Dendritic cell treated with granulocyte-macrophage colony-stimulating factor and Interleukin-4, amounts not matched to agents 40 ng/mL and 50 ng/mL, for 4 days (primary cell): Measurements from ENCODE around the gene DTNB.
"Not testable (repeated sequence)": the region's sequence is repeated elsewhere in the genome, so short reads cannot be mapped to it uniquely, and the experiment has no call there.

Experiments used
- H3K27ac Mint-ChIP-seq: one replicate; pipeline ENCODE4 v1.8.0; 2022; ENCODE audit warnings: mild to moderate bottlenecking, mixed read lengths
- H3K27me3 Mint-ChIP-seq: one replicate; pipeline ENCODE4 v1.8.0; 2022; ENCODE audit warnings: mild to moderate bottlenecking, mixed read lengths
- H3K36me3 Mint-ChIP-seq: one replicate; pipeline ENCODE4 v1.8.0; 2022; ENCODE audit warnings: low read depth, mixed read lengths
- H3K4me1 Mint-ChIP-seq: one replicate; pipeline ENCODE4 v1.8.0; 2022; ENCODE audit warnings: low read depth, mixed read lengths
- H3K4me3 Mint-ChIP-seq: one replicate; pipeline ENCODE4 v1.8.0; 2022; ENCODE audit warnings: mild to moderate bottlenecking, moderate library complexity, mixed read lengths
- H3K9me3 Mint-ChIP-seq: one replicate; pipeline ENCODE4 v1.8.0; 2022; ENCODE audit warnings: mixed read lengths
- intact Hi-C: fragments of 100-400 bp; cut with micrococcal nuclease; formaldehyde crosslinking; loops from one replicate; pipeline ENCODE4 v1.15.0; 2022

DTNB gene

DNA sequence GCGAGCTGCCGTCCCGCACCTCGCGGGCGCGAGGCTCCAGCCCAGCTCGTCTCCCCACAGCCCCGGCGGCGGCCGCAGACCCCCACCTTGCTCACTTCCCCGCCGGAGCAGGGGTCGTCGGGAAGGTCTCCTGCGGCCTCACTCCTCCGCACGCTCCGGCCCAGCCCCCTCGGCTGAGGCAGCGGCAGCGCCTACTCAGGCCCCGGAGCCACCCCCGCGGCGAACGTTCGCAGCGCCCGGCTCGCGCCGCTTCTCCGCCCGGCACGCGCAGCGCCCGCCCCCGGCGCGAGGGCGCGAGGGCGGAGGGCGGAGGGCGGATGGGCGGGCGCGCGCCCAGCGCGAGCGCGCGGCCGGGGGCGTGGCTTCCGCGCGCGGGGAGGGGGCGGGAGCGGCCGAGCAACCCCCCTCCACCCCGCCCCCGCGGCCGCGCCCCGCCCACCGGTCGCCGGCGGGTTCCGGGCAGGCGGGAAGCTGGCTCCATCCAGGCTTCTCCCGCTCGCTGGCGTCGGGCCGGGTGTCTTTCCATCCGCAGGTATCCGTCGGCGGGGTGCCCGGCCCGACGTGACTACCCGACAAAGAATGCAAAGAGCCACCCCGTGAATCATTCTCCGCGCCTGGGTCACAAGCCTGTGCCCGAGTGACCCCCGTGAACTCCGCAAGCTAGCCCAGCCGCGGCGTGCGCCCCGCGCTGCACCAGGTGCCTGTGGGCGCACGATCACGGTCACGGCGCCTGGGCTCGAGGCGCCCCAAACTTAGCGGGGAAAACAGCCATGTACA lies at the start of gene DTNB:
TSS of gene DTNB (minus strand) at position 278 of the 777 bp plus-strand sequence. CDS start 20,917 bp downstream, outside the sequence.
- Mint-ChIP-seq H3K27ac (peak within 1 kb of the TSS; percentile 83), H3K36me3 (peaks cover 10% of the 10 kb centered on the region), H3K4me3 (peak within 1 kb of the TSS; percentile 82), H3K9me3 (no peaks in the 10 kb centered on the region), H3K27me3 (peaks cover 33% of the 10 kb centered on the region), H3K4me1 (peaks cover 38% of the 10 kb centered on the region)
- intact Hi-C loops: no loop called here

DNA sequence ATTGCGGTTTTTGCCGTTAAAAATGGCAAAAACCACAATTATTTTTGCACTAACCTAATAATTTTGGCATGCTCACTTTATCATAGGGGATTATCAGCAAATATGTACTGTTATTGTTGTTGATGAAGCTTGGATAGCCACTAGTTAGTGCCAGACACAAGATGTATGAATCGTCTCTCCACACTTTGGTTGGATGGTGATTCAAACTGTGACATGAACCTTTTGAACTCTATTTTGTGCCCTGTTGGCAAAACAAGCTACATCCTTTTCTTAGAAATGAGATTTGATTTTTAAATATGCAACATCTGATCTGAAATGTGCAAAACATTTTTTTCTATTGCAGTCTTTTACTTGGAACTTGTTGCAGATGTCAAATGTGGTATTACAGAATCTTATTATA lies 48.8 kb upstream of the DTNB start:
- H3K36me3 Mint-ChIP-seq: no peaks in the 10 kb centered on the region
- no peaks in the 10 kb centered on the region for H3K9me3 Mint-ChIP-seq
- no peaks in the 10 kb centered on the region for H3K4me1 Mint-ChIP-seq
- intact Hi-C loops: no loop called here
- H3K4me3 Mint-ChIP-seq: no peak overlapping the region
- H3K27me3 Mint-ChIP-seq: no peaks in the 10 kb centered on the region
- no peak overlapping the region for H3K27ac Mint-ChIP-seq

GRCh38 chr2:25720575-25720974 lies 47.2 kb upstream of the DTNB start:
- Mint-ChIP-seq H3K36me3 (no peaks in the 10 kb centered on the region), H3K27ac (no peak overlapping the region), H3K4me1 (no peaks in the 10 kb centered on the region), H3K9me3 (no peaks in the 10 kb centered on the region), H3K4me3 (no peak overlapping the region), H3K27me3 (no peaks in the 10 kb centered on the region)
- intact Hi-C loops: no loop called here

DNA sequence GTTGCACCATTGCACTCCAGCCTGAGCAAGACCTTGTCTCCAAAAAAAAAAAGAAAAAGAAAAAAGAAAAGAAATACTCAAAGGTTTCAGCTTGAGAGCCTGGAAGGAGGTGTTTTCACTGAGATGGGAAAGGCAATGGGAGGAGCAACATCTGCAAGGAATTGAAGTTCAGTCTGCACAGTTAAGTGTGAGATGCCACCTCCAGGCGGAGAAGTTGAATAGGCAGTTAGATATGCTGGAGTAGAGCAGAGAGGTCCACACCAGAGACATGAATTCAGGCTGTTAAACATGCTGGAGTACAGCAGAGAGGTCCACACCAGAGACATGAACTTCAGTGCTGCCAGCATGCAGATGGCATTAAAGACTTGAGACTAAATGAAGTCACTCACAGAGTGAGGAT lies 41.4 kb upstream of the DTNB start:
- Mint-ChIP-seq H3K9me3 (no peaks in the 10 kb centered on the region), H3K27ac (no peak overlapping the region), H3K36me3 (no peaks in the 10 kb centered on the region), H3K4me3 (no peak overlapping the region), H3K27me3 (peaks cover 3% of the 10 kb centered on the region), H3K4me1 (peaks cover 14% of the 10 kb centered on the region)
- intact Hi-C loops: no loop called here

GRCh38 chr2:25712455-25712854 lies 39.1 kb upstream of the DTNB start:
- Mint-ChIP-seq H3K27me3 (peaks cover 3% of the 10 kb centered on the region), H3K27ac (peak overlapping the region; percentile 86), H3K4me3 (no peak overlapping the region)

DNA sequence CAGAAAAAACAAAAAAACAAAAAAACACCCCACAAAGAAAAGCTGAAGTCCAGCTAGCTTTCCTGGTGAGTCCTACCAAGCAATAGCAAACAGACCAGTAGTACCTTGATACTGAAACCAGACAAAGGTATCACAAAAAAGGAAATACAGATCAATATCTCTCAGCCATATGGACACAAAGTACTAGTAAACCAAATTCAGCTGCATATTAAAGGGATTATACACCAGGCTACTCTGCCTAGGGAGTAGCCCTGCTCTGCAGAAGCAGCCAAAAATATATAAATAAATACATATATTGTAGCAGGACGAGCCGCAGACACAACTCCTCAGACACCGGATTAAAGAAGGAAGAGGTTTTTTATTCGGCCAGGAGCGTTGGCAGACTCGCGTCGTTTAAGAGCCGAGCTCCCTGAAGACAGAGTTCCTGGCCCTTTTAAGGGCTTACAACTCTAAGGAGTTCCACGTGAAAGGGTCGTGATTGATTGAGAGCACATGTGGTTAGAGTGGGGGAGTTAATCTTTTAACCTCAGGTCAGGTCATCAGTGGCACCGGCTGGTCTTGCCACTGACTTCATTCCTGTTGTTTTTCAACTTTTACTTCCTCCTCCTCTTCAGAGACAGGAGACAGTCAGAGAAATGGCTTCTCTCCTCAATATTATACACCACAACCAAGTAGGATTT lies 38.4 kb upstream of the DTNB start:
- peaks cover 14% of the 10 kb centered on the region for H3K4me1 Mint-ChIP-seq

More at GRCh38 chr2:25712455-25712854, 39.1 kb upstream of the DTNB start:
- no peaks in the 10 kb centered on the region for H3K9me3 Mint-ChIP-seq
- peaks cover 14% of the 10 kb centered on the region for H3K4me1 Mint-ChIP-seq
- H3K36me3 Mint-ChIP-seq: no peaks in the 10 kb centered on the region
- intact Hi-C loops: no loop called here

DNA sequence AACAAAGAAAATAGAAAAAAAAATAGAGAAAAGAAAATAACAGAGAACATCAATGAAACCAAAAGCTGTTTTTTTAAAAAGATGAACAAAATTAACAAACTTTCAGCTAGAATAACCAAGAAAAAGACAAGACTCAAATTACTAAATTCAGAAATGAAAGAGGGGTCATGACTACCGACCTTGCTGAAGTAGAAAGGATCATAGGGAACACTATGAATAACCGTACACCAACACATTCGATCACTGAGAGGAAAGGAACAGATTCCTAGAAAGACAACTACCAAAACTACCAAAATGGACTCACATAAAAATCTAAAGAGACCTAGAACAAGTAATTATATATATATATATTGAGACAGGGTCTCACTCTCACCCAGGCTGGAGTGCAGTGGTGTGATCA lies 37.4 kb upstream of the DTNB start:
- Mint-ChIP-seq H3K4me1 (peaks cover 14% of the 10 kb centered on the region), H3K4me3 (no peak overlapping the region), H3K27me3 (peaks cover 3% of the 10 kb centered on the region), H3K27ac (no peak overlapping the region), H3K36me3 (no peaks in the 10 kb centered on the region), H3K9me3 (no peaks in the 10 kb centered on the region)
- intact Hi-C loops: no loop called here

More for the DNA sequence above, 38.4 kb upstream of the DTNB start:
- intact Hi-C loops: no loop called here
- H3K27me3 Mint-ChIP-seq: peaks cover 3% of the 10 kb centered on the region
- H3K4me3 Mint-ChIP-seq: peak overlapping the region; percentile 80
- no peaks in the 10 kb centered on the region for H3K36me3 Mint-ChIP-seq
- no peaks in the 10 kb centered on the region for H3K9me3 Mint-ChIP-seq
- peak overlapping the region; percentile 86 for H3K27ac Mint-ChIP-seq

DNA sequence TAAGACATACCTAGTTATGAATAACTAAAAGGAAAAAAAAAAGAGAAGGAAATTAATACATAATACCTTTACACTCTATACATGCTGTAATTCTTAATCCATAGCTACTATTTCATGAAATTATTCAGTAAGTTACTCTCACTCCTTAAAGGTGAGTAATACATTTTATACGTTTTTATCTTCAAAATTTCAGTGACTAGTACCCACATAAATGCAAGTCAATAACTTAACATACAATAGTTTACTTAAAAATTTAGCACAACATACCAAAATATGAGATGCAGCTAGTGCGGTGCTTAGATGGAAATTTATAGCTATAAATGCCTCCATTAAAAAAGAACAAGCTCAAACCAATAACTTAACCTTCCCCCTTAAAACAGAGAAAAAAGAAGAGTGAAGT lies 36.0 kb upstream of the DTNB start:
- H3K27ac Mint-ChIP-seq: no peak overlapping the region
- no peaks in the 10 kb centered on the region for H3K9me3 Mint-ChIP-seq
- intact Hi-C loops: no loop called here
- peaks cover 2% of the 10 kb centered on the region for H3K27me3 Mint-ChIP-seq
- H3K4me3 Mint-ChIP-seq: no peak overlapping the region
- no peaks in the 10 kb centered on the region for H3K36me3 Mint-ChIP-seq
- H3K4me1 Mint-ChIP-seq: peaks cover 14% of the 10 kb centered on the region

- H3K4me1 Mint-ChIP-seq: peaks cover 14% of the 10 kb centered on the region
- intact Hi-C loops: no loop called here
- H3K36me3 Mint-ChIP-seq: no peaks in the 10 kb centered on the region
Measured at GRCh38 chr2:25707927-25708590, 34.7 kb upstream of the DTNB start.

GRCh38 chr2:25705575-25705974 lies 32.2 kb upstream of the DTNB start:
- H3K4me3 Mint-ChIP-seq, H3K27ac Mint-ChIP-seq, H3K27me3 Mint-ChIP-seq, H3K9me3 Mint-ChIP-seq, H3K4me1 Mint-ChIP-seq, H3K36me3 Mint-ChIP-seq, intact Hi-C loops: not testable (repeated sequence)

More at GRCh38 chr2:25707927-25708590, 34.7 kb upstream of the DTNB start:
- no peak overlapping the region for H3K4me3 Mint-ChIP-seq
- peaks cover 2% of the 10 kb centered on the region for H3K27me3 Mint-ChIP-seq
- no peak overlapping the region for H3K27ac Mint-ChIP-seq
- H3K9me3 Mint-ChIP-seq: no peaks in the 10 kb centered on the region

GRCh38 chr2:25701801-25702200 lies 28.4 kb upstream of the DTNB start:
- Mint-ChIP-seq H3K4me3 (no peak overlapping the region), H3K4me1 (no peaks in the 10 kb centered on the region), H3K9me3 (no peaks in the 10 kb centered on the region), H3K36me3 (no peaks in the 10 kb centered on the region), H3K27me3 (no peaks in the 10 kb centered on the region), H3K27ac (no peak overlapping the region)
- intact Hi-C loops: no loop called here

- no peaks in the 10 kb centered on the region for H3K36me3 Mint-ChIP-seq
- H3K27ac Mint-ChIP-seq: no peak overlapping the region
- H3K4me1 Mint-ChIP-seq: no peaks in the 10 kb centered on the region
- intact Hi-C loops: no loop called here
- H3K4me3 Mint-ChIP-seq: no peak overlapping the region
- H3K9me3 Mint-ChIP-seq: no peaks in the 10 kb centered on the region
- H3K27me3 Mint-ChIP-seq: no peaks in the 10 kb centered on the region
Measured at GRCh38 chr2:25700221-25700660, 26.9 kb upstream of the DTNB start.

GRCh38 chr2:25699216-25699615 lies 25.8 kb upstream of the DTNB start:
- intact Hi-C loops: no loop called here
- no peak overlapping the region for H3K27ac Mint-ChIP-seq
- no peaks in the 10 kb centered on the region for H3K9me3 Mint-ChIP-seq
- H3K4me3 Mint-ChIP-seq: no peak overlapping the region
- H3K27me3 Mint-ChIP-seq: no peaks in the 10 kb centered on the region
- no peaks in the 10 kb centered on the region for H3K4me1 Mint-ChIP-seq
- no peaks in the 10 kb centered on the region for H3K36me3 Mint-ChIP-seq

GRCh38 chr2:25698752-25699151 lies 25.4 kb upstream of the DTNB start:
- intact Hi-C loops: no loop called here
- no peaks in the 10 kb centered on the region for H3K4me1 Mint-ChIP-seq
- H3K27me3 Mint-ChIP-seq: no peaks in the 10 kb centered on the region
- H3K27ac Mint-ChIP-seq: no peak overlapping the region
- H3K36me3 Mint-ChIP-seq: no peaks in the 10 kb centered on the region
- no peaks in the 10 kb centered on the region for H3K9me3 Mint-ChIP-seq
- no peak overlapping the region for H3K4me3 Mint-ChIP-seq
